HG02981 (cell line): ENCODE data around the gene MTLN.
A peak's percentile ranks its signal among the peaks of the same experiment; 100 is the strongest.
"Not testable (repeated sequence)": the region's sequence is repeated elsewhere in the genome, so short reads cannot be mapped to it uniquely, and the experiment has no call there.

Experiments
- ATAC-seq: cut with Tn5 transposase; IDR thresholded peaks from one replicate; pipeline ENCODE4 v1.9.1; 2021; ENCODE audit warnings: mild to moderate bottlenecking, moderate library complexity; ENCODE audit not compliant: unreplicated experiment

MTLN gene

GRCh38 chr2:110211938-110212858 is at the start of gene MTLN:
MTLN (minus strand) TSS chr2:110212547; CDS start chr2:110212525, 22 bp downstream.
- peak; percentile 88 for ATAC-seq

- ATAC-seq: not testable (repeated sequence)
Observed at GRCh38 chr2:110261910-110262309, 49.6 kb upstream of the MTLN start.

- not testable (repeated sequence) for ATAC-seq
Observed at GRCh38 chr2:110248081-110248795, 35.9 kb upstream of the MTLN start.

- not testable (repeated sequence) for ATAC-seq
Observed at GRCh38 chr2:110245488-110246435, 33.4 kb upstream of the MTLN start.

GRCh38 chr2:110243283-110243682 is 30.9 kb upstream of the MTLN start:
- ATAC-seq: not testable (repeated sequence)

GRCh38 chr2:110234514-110234913 is 22.2 kb upstream of the MTLN start:
- not testable (repeated sequence) for ATAC-seq

GRCh38 chr2:110229886-110230285 is 17.5 kb upstream of the MTLN start:
- ATAC-seq: not testable (repeated sequence)

GRCh38 chr2:110222626-110223025 is 10.3 kb upstream of the MTLN start:
- ATAC-seq: not testable (repeated sequence)

- no peak for ATAC-seq
Observed at GRCh38 chr2:110221938-110222337, 9.6 kb upstream of the MTLN start.

GRCh38 chr2:110220190-110220564 is 7.8 kb upstream of the MTLN start:
- no peak for ATAC-seq

GRCh38 chr2:110219496-110220189 is 7.3 kb upstream of the MTLN start:
- no peak for ATAC-seq

- ATAC-seq: not testable (repeated sequence)
Observed at GRCh38 chr2:110218889-110219288, 6.5 kb upstream of the MTLN start.

GRCh38 chr2:110216803-110217202 is 4.5 kb upstream of the MTLN start:
- ATAC-seq: no peak

- no peak for ATAC-seq
Observed at GRCh38 chr2:110216199-110216598, 3.9 kb upstream of the MTLN start.

GRCh38 chr2:110215566-110216158 is 3.3 kb upstream of the MTLN start:
- ATAC-seq: no peak

GRCh38 chr2:110215091-110215490 is 2.7 kb upstream of the MTLN start:
- no peak for ATAC-seq

GRCh38 chr2:110213522-110213921 is 1.2 kb upstream of the MTLN start:
- ATAC-seq: not testable (repeated sequence)

GRCh38 chr2:110205660-110206455 is 6.5 kb downstream of the MTLN start:
- no peak for ATAC-seq
